ENCODE data around the gene CCDC127.

The CCDC127 gene

GRCh38 chr5:181160-181559 is 36.8 kb downstream of the CCDC127 start:
- no peaks in the 10 kb centered on the region for H3K9me3 ChIP-seq (ENCODE audit: control insufficient read depth in 2 of 2, low read length in 2 of 2)

GRCh38 chr5:180286-180918 is 37.6 kb downstream of the CCDC127 start:
- H3K27me3 ChIP-seq (ENCODE audit: control insufficient read depth in 1 of 2, insufficient read depth in 2 of 2, low read length in 2 of 2), result no peaks in the 10 kb centered on the region

More at GRCh38 chr5:181160-181559, 36.8 kb downstream of the CCDC127 start:
- Histone ChIP-seq H3K36me3 (ENCODE audit: control insufficient read depth in 2 of 2, insufficient read depth in 2 of 2, low read length in 2 of 2) (no peaks in the 10 kb centered on the region), H3K27ac (ENCODE audit: low read length) (no peak overlapping the region), H3K27me3 (ENCODE audit: control insufficient read depth in 1 of 2, insufficient read depth in 2 of 2, low read length in 2 of 2) (no peaks in the 10 kb centered on the region), H3K4me1 (ENCODE audit: control insufficient read depth, insufficient read depth, low read length) (peaks cover 3% of the 10 kb centered on the region), H3K4me3 (ENCODE audit: low read length in 2 of 2) (no peak overlapping the region), H3K9ac (ENCODE audit: low read length in 2 of 2) (no peak overlapping the region)

DNA sequence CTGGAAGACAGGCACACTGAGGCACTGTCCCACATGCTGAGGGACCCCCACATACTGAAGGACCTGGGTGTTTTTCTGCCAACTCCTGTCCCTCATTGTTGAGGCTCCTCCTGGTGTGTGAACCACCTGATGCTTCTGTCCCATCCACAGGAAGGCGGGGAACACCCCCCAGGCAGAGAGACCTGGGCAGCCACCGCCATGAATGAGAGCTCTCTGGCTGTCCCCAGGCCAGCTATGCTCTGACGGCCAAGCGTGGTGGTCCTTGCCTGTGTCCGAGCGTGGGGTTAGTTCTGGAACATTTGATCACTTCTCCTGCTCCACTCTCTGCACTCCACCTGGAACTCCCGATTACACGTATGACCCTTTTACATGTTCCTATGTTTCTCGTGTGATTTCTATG is 38.6 kb downstream of the CCDC127 start:
- Histone ChIP-seq H3K27me3 (ENCODE audit: control insufficient read depth in 1 of 2, insufficient read depth in 2 of 2, low read length in 2 of 2) (no peaks in the 10 kb centered on the region), H3K4me1 (ENCODE audit: control insufficient read depth, insufficient read depth, low read length) (no peaks in the 10 kb centered on the region), H3K9me3 (ENCODE audit: control insufficient read depth in 2 of 2, low read length in 2 of 2) (no peaks in the 10 kb centered on the region), H3K27ac (ENCODE audit: low read length) (no peak overlapping the region), H3K36me3 (ENCODE audit: control insufficient read depth in 2 of 2, insufficient read depth in 2 of 2, low read length in 2 of 2) (no peaks in the 10 kb centered on the region), H3K9ac (ENCODE audit: low read length in 2 of 2) (no peak overlapping the region), H3K4me3 (ENCODE audit: low read length in 2 of 2) (no peak overlapping the region)

More at GRCh38 chr5:180286-180918, 37.6 kb downstream of the CCDC127 start:
- Histone ChIP-seq H3K4me1 (ENCODE audit: control insufficient read depth, insufficient read depth, low read length) (peaks cover under 1% of the 10 kb centered on the region), H3K9me3 (ENCODE audit: control insufficient read depth in 2 of 2, low read length in 2 of 2) (no peaks in the 10 kb centered on the region), H3K9ac (ENCODE audit: low read length in 2 of 2) (no peak overlapping the region), H3K4me3 (ENCODE audit: low read length in 2 of 2) (no peak overlapping the region), H3K27ac (ENCODE audit: low read length) (no peak overlapping the region), H3K36me3 (ENCODE audit: control insufficient read depth in 2 of 2, insufficient read depth in 2 of 2, low read length in 2 of 2) (no peaks in the 10 kb centered on the region)

GRCh38 chr5:178110-178509 is 39.8 kb downstream of the CCDC127 start:
- no peak overlapping the region for H3K4me3 ChIP-seq (ENCODE audit: low read length in 2 of 2)
- peaks cover 0 to 2% of the 10 kb centered on the region in 2 donors for H3K27me3 ChIP-seq (ENCODE audit: control insufficient read depth in 1 of 2, insufficient read depth in 2 of 2, low read length in 2 of 2)
- H3K27ac ChIP-seq (ENCODE audit: low read length), result no peak overlapping the region
- H3K4me1 ChIP-seq (ENCODE audit: control insufficient read depth, insufficient read depth, low read length), result no peaks in the 10 kb centered on the region
- H3K9me3 ChIP-seq (ENCODE audit: control insufficient read depth in 2 of 2, low read length in 2 of 2), result no peaks in the 10 kb centered on the region
- no peak overlapping the region for H3K9ac ChIP-seq (ENCODE audit: low read length in 2 of 2)
- H3K36me3 ChIP-seq (ENCODE audit: control insufficient read depth in 2 of 2, insufficient read depth in 2 of 2, low read length in 2 of 2), result no peaks in the 10 kb centered on the region

DNA sequence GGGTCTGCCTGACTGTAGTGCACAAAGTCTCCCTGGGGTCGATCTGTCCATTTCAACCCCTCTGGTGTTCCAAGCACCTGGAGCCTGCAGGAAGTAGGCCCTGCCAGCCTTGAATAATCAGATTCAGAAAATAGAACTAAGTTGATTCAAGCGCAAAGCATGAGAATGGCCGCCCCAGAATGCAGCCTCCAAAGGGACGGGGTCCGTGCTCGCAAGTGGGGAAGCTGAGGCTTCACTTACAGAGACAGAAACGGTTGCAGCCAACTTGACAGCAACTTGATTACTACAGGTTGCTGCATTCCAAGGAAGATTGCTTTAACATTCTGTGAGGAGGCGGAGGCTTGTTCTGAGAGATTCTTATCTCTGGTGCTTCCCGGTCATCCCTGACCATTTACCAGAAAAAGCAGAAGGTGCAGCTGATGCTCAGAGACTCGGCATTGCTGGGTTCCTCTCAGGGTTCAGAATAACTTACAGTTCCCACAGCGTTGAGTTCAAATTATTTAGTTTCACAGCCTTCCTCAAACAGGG is 41.6 kb downstream of the CCDC127 start:
- no peaks in the 10 kb centered on the region for H3K4me1 ChIP-seq (ENCODE audit: control insufficient read depth, insufficient read depth, low read length)
- no peaks in the 10 kb centered on the region for H3K9me3 ChIP-seq (ENCODE audit: control insufficient read depth in 2 of 2, low read length in 2 of 2)
- no peaks in the 10 kb centered on the region for H3K36me3 ChIP-seq (ENCODE audit: control insufficient read depth in 2 of 2, insufficient read depth in 2 of 2, low read length in 2 of 2)
- peaks cover 0 to 2% of the 10 kb centered on the region in 2 donors for H3K27me3 ChIP-seq (ENCODE audit: control insufficient read depth in 1 of 2, insufficient read depth in 2 of 2, low read length in 2 of 2)
- H3K4me3 ChIP-seq (ENCODE audit: low read length in 2 of 2), result no peak overlapping the region
- no peak overlapping the region for H3K27ac ChIP-seq (ENCODE audit: low read length)
- no peak overlapping the region for H3K9ac ChIP-seq (ENCODE audit: low read length in 2 of 2)

GRCh38 chr5:174876-175465 is 43.0 kb downstream of the CCDC127 start:
- Histone ChIP-seq H3K9ac (ENCODE audit: low read length in 2 of 2) (no peak overlapping the region), H3K9me3 (ENCODE audit: control insufficient read depth in 2 of 2, low read length in 2 of 2) (no peaks in the 10 kb centered on the region), H3K36me3 (ENCODE audit: control insufficient read depth in 2 of 2, insufficient read depth in 2 of 2, low read length in 2 of 2) (no peaks in the 10 kb centered on the region), H3K27ac (ENCODE audit: low read length) (no peak overlapping the region), H3K27me3 (ENCODE audit: control insufficient read depth in 1 of 2, insufficient read depth in 2 of 2, low read length in 2 of 2) (peaks cover 0 to 2% of the 10 kb centered on the region in 2 donors), H3K4me3 (ENCODE audit: low read length in 2 of 2) (no peak overlapping the region), H3K4me1 (ENCODE audit: control insufficient read depth, insufficient read depth, low read length) (no peaks in the 10 kb centered on the region)

DNA sequence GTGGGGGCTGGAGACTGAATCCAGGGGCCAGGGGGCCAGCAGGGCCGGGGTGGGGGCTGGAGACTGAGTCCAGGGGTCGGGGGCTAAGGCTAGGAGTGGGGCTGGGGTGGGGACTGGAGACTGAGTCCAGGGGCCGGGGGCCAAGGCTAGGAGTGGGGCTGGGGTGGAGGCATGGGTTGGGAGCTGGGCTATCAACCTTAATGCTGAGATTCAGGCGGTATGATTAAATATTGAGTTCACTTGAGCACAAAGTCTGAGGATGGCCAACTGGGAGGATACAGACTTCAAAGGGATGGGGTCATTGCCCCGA is 43.7 kb downstream of the CCDC127 start:
- no peak overlapping the region for H3K9ac ChIP-seq (ENCODE audit: low read length in 2 of 2)
- peaks cover 0 to 2% of the 10 kb centered on the region in 2 donors for H3K27me3 ChIP-seq (ENCODE audit: control insufficient read depth in 1 of 2, insufficient read depth in 2 of 2, low read length in 2 of 2)
- H3K4me1 ChIP-seq (ENCODE audit: control insufficient read depth, insufficient read depth, low read length), result no peaks in the 10 kb centered on the region
- H3K36me3 ChIP-seq (ENCODE audit: control insufficient read depth in 2 of 2, insufficient read depth in 2 of 2, low read length in 2 of 2), result no peaks in the 10 kb centered on the region
- H3K27ac ChIP-seq (ENCODE audit: low read length), result no peak overlapping the region
- no peak overlapping the region for H3K4me3 ChIP-seq (ENCODE audit: low read length in 2 of 2)
- no peaks in the 10 kb centered on the region for H3K9me3 ChIP-seq (ENCODE audit: control insufficient read depth in 2 of 2, low read length in 2 of 2)

- no peaks in the 10 kb centered on the region for H3K36me3 ChIP-seq (ENCODE audit: control insufficient read depth in 2 of 2, insufficient read depth in 2 of 2, low read length in 2 of 2)
- H3K27me3 ChIP-seq (ENCODE audit: control insufficient read depth in 1 of 2, insufficient read depth in 2 of 2, low read length in 2 of 2), result peaks cover 0 to 2% of the 10 kb centered on the region in 2 donors
- no peaks in the 10 kb centered on the region for H3K9me3 ChIP-seq (ENCODE audit: control insufficient read depth in 2 of 2, low read length in 2 of 2)
- H3K4me1 ChIP-seq (ENCODE audit: control insufficient read depth, insufficient read depth, low read length), result no peaks in the 10 kb centered on the region
- H3K4me3 ChIP-seq (ENCODE audit: low read length in 2 of 2), result no peak overlapping the region
- no peak overlapping the region for H3K27ac ChIP-seq (ENCODE audit: low read length)
- no peak overlapping the region for H3K9ac ChIP-seq (ENCODE audit: low read length in 2 of 2)
Observed at GRCh38 chr5:173392-174290, 44.3 kb downstream of the CCDC127 start.

- Histone ChIP-seq H3K9me3 (ENCODE audit: control insufficient read depth in 2 of 2, low read length in 2 of 2) (no peaks in the 10 kb centered on the region), H3K4me1 (ENCODE audit: control insufficient read depth, insufficient read depth, low read length) (no peaks in the 10 kb centered on the region), H3K9ac (ENCODE audit: low read length in 2 of 2) (no peak overlapping the region), H3K36me3 (ENCODE audit: control insufficient read depth in 2 of 2, insufficient read depth in 2 of 2, low read length in 2 of 2) (no peaks in the 10 kb centered on the region), H3K27ac (ENCODE audit: low read length) (no peak overlapping the region), H3K27me3 (ENCODE audit: control insufficient read depth in 1 of 2, insufficient read depth in 2 of 2, low read length in 2 of 2) (peaks cover 0 to 2% of the 10 kb centered on the region in 2 donors), H3K4me3 (ENCODE audit: low read length in 2 of 2) (no peak overlapping the region)
Observed at GRCh38 chr5:172841-173251, 45.1 kb downstream of the CCDC127 start.

DNA sequence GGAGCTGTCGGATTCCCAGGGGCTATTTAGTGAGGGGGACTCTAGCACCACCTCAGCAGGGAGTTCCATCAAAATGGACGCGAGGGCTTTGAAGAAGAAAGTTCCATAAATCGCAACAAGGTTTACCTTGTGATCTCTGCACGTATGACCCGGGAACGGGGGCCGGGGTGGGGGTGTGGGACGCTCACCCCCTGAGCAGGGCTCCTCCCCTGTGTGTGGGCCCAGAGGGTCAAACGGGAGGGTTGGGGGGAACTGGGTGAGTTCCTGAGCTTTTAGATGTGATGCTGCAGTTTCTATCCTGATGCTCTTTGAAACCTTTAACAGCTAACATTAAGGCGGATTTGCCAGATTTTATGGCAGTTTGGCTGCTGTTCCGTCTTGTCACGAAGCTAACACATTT is 45.5 kb downstream of the CCDC127 start:
- Histone ChIP-seq H3K27ac (ENCODE audit: low read length) (no peak overlapping the region), H3K9me3 (ENCODE audit: control insufficient read depth in 2 of 2, low read length in 2 of 2) (no peaks in the 10 kb centered on the region), H3K36me3 (ENCODE audit: control insufficient read depth in 2 of 2, insufficient read depth in 2 of 2, low read length in 2 of 2) (no peaks in the 10 kb centered on the region), H3K4me3 (ENCODE audit: low read length in 2 of 2) (no peak overlapping the region), H3K9ac (ENCODE audit: low read length in 2 of 2) (no peak overlapping the region), H3K4me1 (ENCODE audit: control insufficient read depth, insufficient read depth, low read length) (no peaks in the 10 kb centered on the region), H3K27me3 (ENCODE audit: control insufficient read depth in 1 of 2, insufficient read depth in 2 of 2, low read length in 2 of 2) (peaks cover 0 to 2% of the 10 kb centered on the region in 2 donors)

Data from stomach smooth muscle (tissue), 2 donors.